Astrocyte (in vitro differentiated cells and primary cell): ENCODE data around the gene COPS7B. TPM values are rescaled to one million over a fixed set of nuclear protein-coding genes. Genes with fewer than 3 reads are reported as not detected.
A peak's percentile ranks its signal among the peaks of the same experiment; 100 is the strongest.

ENCODE experiments used
- DNase-seq: peaks from one replicate; pipeline ENCODE4 v3.0.0-alpha.2; 2010; ENCODE audit warnings: low read depth
- FAIRE-seq: peaks from 2 replicates; lab custom pipeline; 2011; peaks lifted over from hg19 to GRCh38; lab: Jason Lieb, UNC
- H2AFZ ChIP-seq: 2 replicates; pipeline ENCODE4 v1.6.0; 2012; ENCODE audit warnings: low read depth, low read length, inconsistent platforms
- H3K27ac ChIP-seq: 2 replicates; pipeline ENCODE4 v1.5.1; 2011; ENCODE audit warnings: low read depth, low read length, inconsistent platforms
- H3K27me3 ChIP-seq: 2 replicates; pipeline ENCODE4 v1.6.0; 2011; ENCODE audit warnings: low read length, inconsistent platforms; ENCODE audit not compliant: insufficient read depth
- H3K36me3 ChIP-seq: 2 replicates; pipeline ENCODE4 v1.5.1; 2011; ENCODE audit warnings: low read length, inconsistent platforms; ENCODE audit not compliant: insufficient read depth
- H3K4me1 ChIP-seq: 2 replicates; pipeline ENCODE4 v1.5.1; 2011; ENCODE audit warnings: low read length, inconsistent platforms; ENCODE audit not compliant: insufficient read depth
- H3K4me2 ChIP-seq: 2 replicates; pipeline ENCODE4 v1.6.0; 2012; ENCODE audit warnings: low read length, inconsistent platforms
- H3K4me3 ChIP-seq: 2 replicates; pipeline ENCODE4 v1.5.1; 2011; ENCODE audit warnings: low read depth, mild to moderate bottlenecking, low read length, inconsistent platforms; ENCODE audit not compliant: insufficient read depth
- H3K79me2 ChIP-seq: 2 replicates; pipeline ENCODE4 v1.6.0; 2012; ENCODE audit warnings: mild to moderate bottlenecking, low read length, inconsistent platforms; ENCODE audit not compliant: insufficient read depth
- H3K9ac ChIP-seq: 2 replicates; pipeline ENCODE4 v1.6.0; 2012; ENCODE audit warnings: mild to moderate bottlenecking, low read length, inconsistent platforms
- H3K9me3 ChIP-seq: 2 replicates; pipeline ENCODE4 v1.5.1; 2012; ENCODE audit warnings: low read depth, mild to moderate bottlenecking, low read length, inconsistent platforms; ENCODE audit not compliant: insufficient read depth
- H4K20me1 ChIP-seq: 2 replicates; pipeline ENCODE4 v1.6.0; 2012; ENCODE audit warnings: low read length, inconsistent platforms; ENCODE audit not compliant: insufficient read depth
- H3K27ac Mint-ChIP-seq: one replicate; pipeline ENCODE4 v1.8.0; 2021; ENCODE audit warnings: mild to moderate bottlenecking, mixed read lengths; ENCODE audit not compliant: unreplicated experiment
- H3K27me3 Mint-ChIP-seq: one replicate; pipeline ENCODE4 v1.8.0; 2021; ENCODE audit warnings: low read depth, mixed read lengths; ENCODE audit not compliant: unreplicated experiment
- H3K36me3 Mint-ChIP-seq: one replicate; pipeline ENCODE4 v1.8.0; 2021; ENCODE audit warnings: low read depth, mixed read lengths; ENCODE audit not compliant: unreplicated experiment
- H3K4me1 Mint-ChIP-seq: one replicate; pipeline ENCODE4 v1.8.0; 2021; ENCODE audit warnings: low read depth, mixed read lengths; ENCODE audit not compliant: unreplicated experiment
- H3K4me3 Mint-ChIP-seq: one replicate; pipeline ENCODE4 v1.8.0; 2021; ENCODE audit warnings: mild to moderate bottlenecking, moderate library complexity, mixed read lengths; ENCODE audit not compliant: unreplicated experiment
- H3K9me3 Mint-ChIP-seq: one replicate; pipeline ENCODE4 v1.8.0; 2021; ENCODE audit warnings: mild to moderate bottlenecking, mixed read lengths; ENCODE audit not compliant: unreplicated experiment
- CTCF ChIP-seq: IDR thresholded peaks from 2 replicates; pipeline ENCODE4 v1.5.1; 2011; ENCODE audit warnings: low read depth, mild to moderate bottlenecking, inconsistent platforms, low read length, moderate library complexity; ENCODE audit not compliant: insufficient read depth
- EZH2 ChIP-seq: IDR thresholded peaks from 2 replicates; pipeline ENCODE4 v1.6.1; 2012; ENCODE audit warnings: mild to moderate bottlenecking, low read length, inconsistent platforms; ENCODE audit not compliant: insufficient read depth
- total RNA-seq: library from RNA; stranded (reverse); gene quantifications from 2 replicates; pipeline ENCODE4 v1.2.1, GENCODE V29; 2021

COPS7B gene
- total RNA-seq, 1 donor from 2014 or later: 45.0 TPM

DNA sequence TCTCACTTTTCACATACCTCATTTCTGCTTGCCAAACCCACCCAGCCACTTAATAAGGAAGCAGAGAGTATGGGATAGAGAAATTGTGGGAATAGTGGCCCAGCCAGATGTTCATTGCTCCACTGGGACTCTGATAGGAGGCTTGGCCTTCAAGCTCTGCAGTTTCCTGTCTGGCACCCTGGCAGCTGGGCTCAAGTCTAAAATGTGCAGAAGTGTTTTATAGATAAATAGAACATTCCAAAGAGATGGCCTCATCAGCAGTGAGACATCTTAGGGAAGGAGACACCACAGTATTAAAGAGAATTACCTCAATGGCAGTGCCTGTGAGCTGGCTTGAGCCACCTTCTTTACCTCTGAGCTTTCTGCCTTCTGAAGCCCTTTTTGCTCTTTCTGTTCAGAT lies 24.7 kb downstream of the COPS7B start:
- no peak overlapping the region for H2AFZ ChIP-seq
- Mint-ChIP-seq H3K4me1 (peaks cover 12% of the 10 kb centered on the region), H3K27me3 (no peaks in the 10 kb centered on the region), H3K27ac (peak overlapping the region; percentile 60), H3K9me3 (peaks cover 5% of the 10 kb centered on the region), H3K4me3 (no peak overlapping the region), H3K36me3 (peaks cover 32% of the 10 kb centered on the region)
- H3K9me3 ChIP-seq: no peaks in the 10 kb centered on the region
- H4K20me1 ChIP-seq: peaks cover 14% of the 10 kb centered on the region
- peak overlapping the region; percentile 26 for H3K4me2 ChIP-seq
- peaks cover 6% of the 10 kb centered on the region for H3K4me1 ChIP-seq
- no peaks in the 10 kb centered on the region for H3K27me3 ChIP-seq
- TF ChIP-seq CTCF (no peak), EZH2 (no peak)
- H3K4me3 ChIP-seq: no peak overlapping the region
- no peak overlapping the region for H3K9ac ChIP-seq
- peak; percentile 60 for DNase-seq
- H3K27ac ChIP-seq: peak overlapping the region; percentile 36
- H3K79me2 ChIP-seq: no peaks in the 10 kb centered on the region
- peak; percentile 13 for FAIRE-seq
- H3K36me3 ChIP-seq: peaks cover 13% of the 10 kb centered on the region

GRCh38 chr2:231816327-231817026 lies 30.2 kb downstream of the COPS7B start:
- Histone ChIP-seq H3K4me3 (no peak overlapping the region), H3K9me3 (no peaks in the 10 kb centered on the region), H3K4me2 (no peak overlapping the region), H3K36me3 (peaks cover 3% of the 10 kb centered on the region), H3K79me2 (no peaks in the 10 kb centered on the region), H3K27ac (no peak overlapping the region), H3K9ac (no peak overlapping the region), H4K20me1 (no peaks in the 10 kb centered on the region), H3K27me3 (no peaks in the 10 kb centered on the region), H2AFZ (no peak overlapping the region), H3K4me1 (peaks cover under 1% of the 10 kb centered on the region)
- Mint-ChIP-seq H3K4me1 (peaks cover 3% of the 10 kb centered on the region), H3K4me3 (no peak overlapping the region), H3K36me3 (peaks cover 11% of the 10 kb centered on the region), H3K27ac (no peak overlapping the region), H3K27me3 (peaks cover 5% of the 10 kb centered on the region), H3K9me3 (peaks cover 10% of the 10 kb centered on the region)
- TF ChIP-seq CTCF (no peak), EZH2 (no peak)
- DNase-seq (no peak), FAIRE-seq (no peak)

- DNase-seq (no peak), FAIRE-seq (no peak)
- Histone ChIP-seq H2AFZ (no peak overlapping the region), H4K20me1 (no peaks in the 10 kb centered on the region), H3K4me3 (no peak overlapping the region), H3K27ac (no peak overlapping the region), H3K4me2 (no peak overlapping the region), H3K4me1 (no peaks in the 10 kb centered on the region), H3K9me3 (peaks cover 5% of the 10 kb centered on the region), H3K9ac (no peak overlapping the region), H3K36me3 (no peaks in the 10 kb centered on the region), H3K79me2 (no peaks in the 10 kb centered on the region), H3K27me3 (no peaks in the 10 kb centered on the region)
- no peak overlapping the region for H3K27ac Mint-ChIP-seq
- H3K9me3 Mint-ChIP-seq: peaks cover 17% of the 10 kb centered on the region
- peaks cover 7% of the 10 kb centered on the region for H3K27me3 Mint-ChIP-seq
- peaks cover 3% of the 10 kb centered on the region for H3K36me3 Mint-ChIP-seq
- TF ChIP-seq CTCF: no peak
- no peak for TF ChIP-seq EZH2
- H3K4me3 Mint-ChIP-seq: no peak overlapping the region
- no peaks in the 10 kb centered on the region for H3K4me1 Mint-ChIP-seq
Observed at GRCh38 chr2:231819447-231820042, 33.3 kb downstream of the COPS7B start.
